AG09319 (cell line): Measurements from ENCODE around the gene LEP.
A peak's percentile ranks its signal among the peaks of the same experiment; 100 is the strongest.

ENCODE experiments used
- DNase-seq: peaks from one replicate; pipeline ENCODE4 v3.0.0-alpha.2; 2010; ENCODE audit warnings: low read depth; ENCODE audit errors: extremely low read depth
- CTCF ChIP-seq: IDR thresholded peaks from 2 replicates; pipeline ENCODE4 v1.5.1; 2011; ENCODE audit warnings: low read depth, mild to moderate bottlenecking, inconsistent platforms, low read length, moderate library complexity

The LEP gene

GRCh38 chr7:128299109-128299607, 58.1 kb downstream of the LEP start:
- DNase-seq = no peak
- TF ChIP-seq CTCF = no peak

DNA sequence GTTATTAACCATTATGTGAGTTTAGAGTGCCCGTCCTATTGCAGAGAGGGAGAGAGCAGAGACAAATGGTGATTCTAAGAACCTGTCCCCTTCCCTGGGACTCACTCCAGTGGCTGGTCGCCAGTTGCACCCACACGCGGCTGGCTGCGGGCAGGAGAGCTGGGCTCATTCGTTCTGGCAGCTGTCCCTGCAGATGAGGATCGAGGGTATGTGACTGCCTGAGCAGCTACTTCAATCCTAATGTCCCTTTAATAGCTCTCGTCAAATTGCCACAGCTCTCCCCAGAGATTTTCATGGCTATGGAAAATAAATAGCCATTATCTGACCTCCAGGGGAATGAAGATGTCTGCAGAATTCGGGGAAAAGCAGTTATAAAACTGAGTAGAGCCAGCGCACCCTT, 61.1 kb downstream of the LEP start:
- TF ChIP-seq CTCF = no peak
- no peak for DNase-seq

DNA sequence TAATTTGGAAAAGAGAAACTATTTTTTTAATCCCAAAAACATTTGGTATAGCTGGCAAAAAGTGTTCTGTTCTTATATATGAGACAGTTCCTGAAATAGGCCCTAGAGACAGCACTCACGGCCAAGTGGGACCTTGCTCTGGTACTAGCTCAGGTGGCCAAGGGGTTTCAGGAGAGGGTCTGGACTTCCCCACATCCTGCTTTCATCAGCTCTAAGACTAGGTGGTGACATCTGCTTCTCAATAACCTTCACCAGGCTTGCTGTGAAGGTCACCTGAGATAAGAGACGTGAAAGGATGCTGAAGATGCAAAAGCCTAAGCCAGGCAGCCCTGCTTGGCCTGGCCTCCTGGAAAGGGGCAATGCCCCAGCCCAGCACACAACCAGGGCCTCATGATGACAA, 62.1 kb downstream of the LEP start:
- DNase-seq = no peak
- no peak for TF ChIP-seq CTCF

DNA sequence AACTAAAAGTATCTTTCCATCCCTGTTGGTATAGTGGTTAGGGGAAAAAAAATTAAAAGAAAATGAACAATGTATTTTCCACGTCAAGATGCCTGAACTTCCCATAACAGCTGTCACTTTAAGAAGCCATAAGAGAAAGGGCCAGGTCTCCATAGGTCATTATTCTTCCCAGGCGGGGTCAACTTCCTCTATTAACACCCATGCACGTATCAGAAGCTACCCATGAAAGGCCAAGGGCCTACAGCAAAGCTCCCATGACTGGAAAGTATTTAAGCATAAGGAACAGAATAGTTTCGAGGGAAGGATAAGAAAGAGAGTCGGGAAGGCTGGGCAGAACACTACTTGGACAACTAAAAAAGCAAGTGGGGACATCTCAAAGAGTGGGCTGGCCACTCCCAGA, 62.6 kb downstream of the LEP start:
- no peak for TF ChIP-seq CTCF
- DNase-seq = no peak

- DNase-seq = peak; percentile 7
- no peak for TF ChIP-seq CTCF
Measured at GRCh38 chr7:128304212-128304611, 63.1 kb downstream of the LEP start.

DNA sequence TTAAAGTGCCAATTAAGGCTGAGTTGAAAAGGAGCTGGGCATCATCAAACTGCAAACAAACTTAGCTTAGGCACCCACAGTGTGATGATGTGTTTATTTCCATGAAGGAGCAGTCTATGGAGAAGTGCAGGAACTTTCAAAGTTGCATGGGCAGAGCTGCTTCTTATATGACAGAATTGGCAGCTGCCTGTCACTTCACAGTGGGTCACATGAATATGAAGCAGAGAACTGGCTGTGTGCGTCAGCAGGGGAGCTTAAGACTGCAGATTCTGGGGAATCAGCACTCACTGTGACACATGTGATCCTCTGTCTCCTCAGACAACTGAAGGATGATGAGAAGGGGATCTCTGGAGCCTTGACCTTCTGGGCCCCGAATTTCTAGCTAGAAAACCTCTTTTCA, 66.0 kb downstream of the LEP start:
- no peak for DNase-seq
- TF ChIP-seq CTCF = no peak
